Stimulated activated CD8-positive, alpha-beta memory T cell treated with anti-CD3 and anti-CD28 coated beads, Interleukin-4, amount 100 ng/mL, for 24 hours (primary cell): ENCODE data around the gene MIDN.
A peak's percentile ranks its signal among the peaks of the same experiment; 100 is the strongest.
"Not testable (repeated sequence)": the region's sequence is repeated elsewhere in the genome, so short reads cannot be mapped to it uniquely, and the experiment has no call there.

Experiments used
- DNase-seq: peaks from one replicate; pipeline ENCODE4 v3.0.0-alpha.2; 2020; ENCODE audit warnings: low read depth

The MIDN gene

GRCh38 chr19:1246265-1247087 is 1.9 kb upstream of the MIDN start:
- DNase-seq = not testable (repeated sequence)

- no peak for DNase-seq
Measured at GRCh38 chr19:1247748-1248138, 640 bp upstream of the MIDN start.

- DNase-seq = peak; percentile 73
Measured at GRCh38 chr19:1248786-1249297, 459 bp downstream of the MIDN start.

GRCh38 chr19:1249298-1249989 is 1.1 kb downstream of the MIDN start:
- DNase-seq = peak; percentile 90

- DNase-seq = no peak
Measured at GRCh38 chr19:1249990-1250436, 1.6 kb downstream of the MIDN start.

GRCh38 chr19:1250437-1251260 is 2.3 kb downstream of the MIDN start:
- DNase-seq = no peak

- no peak for DNase-seq
Measured at GRCh38 chr19:1251330-1252220, 3.2 kb downstream of the MIDN start.

GRCh38 chr19:1252221-1252820 is 3.9 kb downstream of the MIDN start:
- DNase-seq = no peak

- peak; percentile 71 for DNase-seq
Measured at GRCh38 chr19:1252821-1253513, 4.6 kb downstream of the MIDN start.

- no peak for DNase-seq
Measured at GRCh38 chr19:1253514-1254080, 5.2 kb downstream of the MIDN start.

- DNase-seq = no peak
Measured at GRCh38 chr19:1254081-1254527, 5.7 kb downstream of the MIDN start.

- no peak for DNase-seq
Measured at GRCh38 chr19:1254530-1255185, 6.3 kb downstream of the MIDN start.

- no peak for DNase-seq
Measured at GRCh38 chr19:1255186-1256161, 7.1 kb downstream of the MIDN start.

- no peak for DNase-seq
Measured at GRCh38 chr19:1256646-1257474, 8.5 kb downstream of the MIDN start.

- no peak for DNase-seq
Measured at GRCh38 chr19:1257475-1258162, 9.2 kb downstream of the MIDN start.

GRCh38 chr19:1258163-1258492 is 9.7 kb downstream of the MIDN start:
- DNase-seq = no peak
